K562 (cell line): ENCODE data around the gene CD70. TPM values are rescaled to one million over a fixed set of nuclear protein-coding genes. Genes with fewer than 3 reads are reported as not detected.

Experiments used
- ATAC-seq: fragments of 200-7000 bp; cut with Tn5 transposase; 3 replicates; pipeline ENCODE4 v1.9.1; 2020; ENCODE audit warnings: moderate library complexity
- BruUV-seq: library from RNA; stranded (reverse); fragments of 400-500 nt; replicated peaks from 2 replicates; lab custom pipeline; 2021; lab: Mats Ljungman, UMichigan
- CTCF ChIA-PET: fragments of 300-600 bp; formaldehyde crosslinking; extraction: SDS; loops from one replicate; lab custom pipeline; 2021; ENCODE audit warnings: low intra/inter-chr PET ratio; lab: Yijun Ruan, JAX
- POLR2A ChIA-PET: fragments of 300-600, 350-650 bp; sonication (Branson Sonifier 250); formaldehyde crosslinking; extraction: SDS; loops from one replicate; lab custom pipeline; 2021; ENCODE audit warnings: antibody characterized with exemption, inconsistent platforms; lab: Yijun Ruan, JAX
- DNase-seq, 4 experiments: peaks; one replicate each; pipeline versions ENCODE4 v3.0.0 to v3.0.0-alpha.2; 2011 to 2018; ENCODE audit warnings: low spot score in 3 of 4, mixed read lengths in 3 of 4; ENCODE audit errors: extremely low read depth in 1 of 4
- FAIRE-seq: peaks from 2 replicates; lab custom pipeline; 2011; peaks lifted over from hg19 to GRCh38; lab: Jason Lieb, UNC
- H2AFZ ChIP-seq: 2 replicates; pipeline ENCODE4 v1.6.0; 2011; ENCODE audit warnings: low read depth, low read length, control low read depth, inconsistent platforms
- H3K27ac ChIP-seq: fragments of 200-600 bp; 3 replicates; pipeline ENCODE4 v1.8.0; 2011; ENCODE audit warnings: low read depth, mild to moderate bottlenecking, control low read depth, inconsistent platforms, low read length, moderate library complexity, mixed read lengths; ENCODE audit errors: extremely low read depth
- H3K27me3 ChIP-seq, 2 experiments: fragments of 300-600 bp in 1 of 2; 2 replicates in 1 of 2; 3 replicates in 1 of 2; pipeline versions ENCODE4 v1.6.0 to v1.8.0; 2011; ENCODE audit warnings: inconsistent platforms in 2 of 2, low read length in 2 of 2, mild to moderate bottlenecking in 1 of 2, mixed read lengths in 1 of 2, moderate library complexity in 1 of 2; ENCODE audit not compliant: control insufficient read depth in 2 of 2, insufficient read depth in 2 of 2
- H3K36me3 ChIP-seq: fragments of 300-600 bp; 3 replicates; pipeline ENCODE4 v1.8.0; 2011; ENCODE audit warnings: mild to moderate bottlenecking, low read length, inconsistent platforms; ENCODE audit not compliant: control insufficient read depth, insufficient read depth
- H3K4me1 ChIP-seq, 2 experiments: fragments of 200-600 bp in 1 of 2; replicated peaks in 1 of 2; 2 replicates in 1 of 2; 3 replicates in 1 of 2; pipeline versions ENCODE4 v1.5.1 to v1.8.0; 2011; ENCODE audit warnings: inconsistent platforms in 2 of 2, low read length in 2 of 2, mild to moderate bottlenecking in 1 of 2, mixed read lengths in 1 of 2, moderate library complexity in 1 of 2; ENCODE audit not compliant: control insufficient read depth in 2 of 2, insufficient read depth in 2 of 2
- H3K4me2 ChIP-seq: 2 replicates; pipeline ENCODE4 v1.6.1; 2011; ENCODE audit warnings: low read length, control low read depth, inconsistent platforms, mixed read lengths; ENCODE audit not compliant: insufficient read depth
- H3K4me3 ChIP-seq: fragments of 200-600 bp; sonication (generic), shearing (Covaris generic); 2 replicates; pipeline ENCODE4 v1.5.1; 2016; ENCODE audit warnings: control low read depth, inconsistent platforms
- H3K79me2 ChIP-seq: fragments of 200-600 bp; 3 replicates; pipeline ENCODE4 v1.8.0; 2011; ENCODE audit warnings: low read length, inconsistent platforms; ENCODE audit not compliant: control insufficient read depth, insufficient read depth
- H3K9ac ChIP-seq, 2 experiments: 2 replicates each; pipeline versions ENCODE4 v1.6.0 to v1.6.1; 2011; ENCODE audit warnings: low read depth in 2 of 2, low read length in 2 of 2, control low read depth in 1 of 2, inconsistent platforms in 1 of 2, mild to moderate bottlenecking in 1 of 2, mixed read lengths in 1 of 2; ENCODE audit not compliant: insufficient read depth in 1 of 2
- H3K9me1 ChIP-seq: one replicate; pipeline ENCODE4 v1.6.0; 2011; ENCODE audit warnings: inconsistent platforms, mild to moderate bottlenecking, low read length, moderate library complexity; ENCODE audit not compliant: control insufficient read depth, insufficient read depth
- H3K9me3 ChIP-seq: replicated peaks from 2 replicates; pipeline ENCODE4 v1.5.1; 2011; ENCODE audit warnings: low read depth, low read length, inconsistent platforms; ENCODE audit not compliant: control insufficient read depth, insufficient read depth
- H4K20me1 ChIP-seq: replicated peaks from 2 replicates; pipeline ENCODE4 v1.6.1; 2011; ENCODE audit warnings: low read length, inconsistent platforms, mixed read lengths; ENCODE audit not compliant: control insufficient read depth, insufficient read depth
- DACH1 ChIP-seq: fragments of 450-650 bp; IDR thresholded peaks from 2 replicates; pipeline ENCODE4 v1.6.1; 2018; ENCODE audit not compliant: partially characterized antibody
- HMBOX1 ChIP-seq: sonication (generic); IDR thresholded peaks from 2 replicates; pipeline ENCODE4 v1.6.1; 2016
- MNT ChIP-seq, 2 experiments: fragments of 450-650 bp; conservative IDR thresholded peaks; 2 replicates each; pipeline ENCODE4 v1.6.1; 2017; ENCODE audit warnings: mild to moderate bottlenecking in 2 of 2, moderate library complexity in 2 of 2
- PRPF4 ChIP-seq: fragments of 200-400 bp; formaldehyde crosslinking; IDR thresholded peaks from one replicate; pipeline ENCODE4 v1.6.1; 2017; ENCODE audit warnings: low read length, low read depth, mild to moderate bottlenecking; ENCODE audit not compliant: insufficient read depth, poor library complexity, severe bottlenecking
- TFAP4 ChIP-seq: sonication (generic); formaldehyde crosslinking; IDR thresholded peaks from 2 replicates; pipeline ENCODE4 v1.8.0; 2022; ENCODE audit warnings: missing genetic modification reagents, mild to moderate bottlenecking, moderate library complexity, borderline replicate concordance
- THAP12 ChIP-seq: fragments of 250-450 bp; sonication (Bioruptor Pico); IDR thresholded peaks from 2 replicates; pipeline ENCODE4 v1.9.0; 2021; ENCODE audit warnings: mild to moderate bottlenecking, inconsistent platforms
- ZNF263 ChIP-seq: sonication (generic); formaldehyde crosslinking; IDR thresholded peaks from 2 replicates; pipeline ENCODE4 v1.8.0; 2022; ENCODE audit warnings: mild to moderate bottlenecking, missing genetic modification reagents, borderline replicate concordance
- ZNF324 ChIP-seq: fragments of 250-450 bp; sonication (Bioruptor Pico); IDR thresholded peaks from 2 replicates; pipeline ENCODE4 v1.4.0; 2020; ENCODE audit warnings: mild to moderate bottlenecking
- WGBS: fragments of 100-300 bp; shearing (Covaris generic); methylation state at CpG from one replicate; pipeline ENCODE4 v1.1.6; 2016; ENCODE audit warnings: low coverage, mixed read lengths; ENCODE audit not compliant: insufficient coverage; ENCODE audit errors: missing lambda C conversion rate; 5-methylcytosine and 5-hydroxymethylcytosine counted together
- in situ Hi-C: fragments of 300-500 bp; cut with MboI; formaldehyde crosslinking; loops from 4 replicates; pipeline ENCODE4 v1.15.0; 2018; ENCODE audit warnings: inconsistent platforms, mixed read lengths
- intact Hi-C: fragments of 100-400 bp; cut with micrococcal nuclease; formaldehyde crosslinking; loops from 2 replicates; pipeline ENCODE4 v1.14.2; 2022
- polyA plus RNA-seq, 8 experiments: library from polyadenylated mRNA; depleted of rRNA in 4 of 8; stranded (reverse) in 5 of 8; unstranded in 3 of 8; fragments of >200 nt; fragmentation: Nextera tagmentation in 2 of 8; fragmentation: Illumina TruSeq in 1 of 8; extraction: Ambion mirVana in 2 of 8; extraction: Trizol in 1 of 8; gene quantifications; 2 replicates each; pipeline versions ENCODE4 v1.2.1 to v1.2.3, GENCODE V29; 2011 to 2014; ENCODE audit warnings: inconsistent platforms in 1 of 8, missing spikeins in 1 of 8
- total RNA-seq, 7 experiments: library from RNA; depleted of rRNA in 6 of 7; stranded (reverse); fragments of >200 nt in 6 of 7; fragmentation: Illumina TruSeq in 2 of 7; extraction: Trizol in 2 of 7; gene quantifications; 2 replicates each; pipeline versions ENCODE4 v1.2.1 to v1.2.3, GENCODE V29; 2011 to 2021; ENCODE audit warnings: low replicate concordance in 1 of 7

The CD70 gene
- total and polyA plus RNA-seq, 9 of the 15 experiments (the other 6 are each of a cell fraction or from before 2014, with no cell fraction given) = 0.06 to 0.58 (median 0.33) TPM; not detected in 4

GRCh38 chr19:6573350-6573749 lies 17.6 kb downstream of the CD70 start:
- TF ChIP-seq THAP12 (CRISPR knock-in tag) (no peak), DACH1 (peak; percentile 77)
- CTCF ChIA-PET = no interaction called here
- in situ Hi-C loops (no loop called here), intact Hi-C loops (no loop called here)
- H3K9ac ChIP-seq = no peak overlapping the region
- FAIRE-seq (no peak), ATAC-seq (no peak), DNase-seq (no peak)
- H3K4me3 ChIP-seq = no peak overlapping the region
- POLR2A ChIA-PET = interaction anchor here (1.3 kb wide), 1 partner anchor 27 kb away, joined by 3 read pairs; no protein-coding TSS in a partner anchor
- H3K27me3 ChIP-seq = no peaks in the 10 kb centered on the region; a peak in 1 of 5 replicates
- no peak overlapping the region for H3K4me2 ChIP-seq
- H4K20me1 ChIP-seq = no peaks in the 10 kb centered on the region
- no peaks in the 10 kb centered on the region for H3K79me2 ChIP-seq
- 21% methylated on average over 1 of the region's 1 CpG for WGBS
- BruUV-seq = no TSS peak
- peaks cover 8% of the 10 kb centered on the region for H3K9me3 ChIP-seq
- H3K9me1 ChIP-seq = no peaks in the 10 kb centered on the region
- no peak overlapping the region for H3K27ac ChIP-seq
- H3K4me1 ChIP-seq = peaks cover 4 to 27% of the 10 kb centered on the region in 2 experiments; a peak in 4 of 5 replicates
- no peak overlapping the region for H2AFZ ChIP-seq
- no peaks in the 10 kb centered on the region for H3K36me3 ChIP-seq

- ATAC-seq = peak; percentile 65
- H3K27me3 ChIP-seq = no peaks in the 10 kb centered on the region; a peak in 1 of 5 replicates
- no peak for FAIRE-seq
- intact Hi-C loops = no loop called here
- H3K4me2 ChIP-seq = no peak overlapping the region
- peaks cover 4 to 21% of the 10 kb centered on the region in 2 experiments; a peak in 4 of 5 replicates for H3K4me1 ChIP-seq
- 0 out of 3 replicates have a peak overlapping the region, but pooled peaks have one; percentile 22 for H3K27ac ChIP-seq
- no peak overlapping the region for H3K4me3 ChIP-seq
- 12% methylated on average over 4 of the region's 4 CpGs for whole genome bisulfite sequencing
- ChIA-PET CTCF (no interaction called here), POLR2A (interaction anchor here (0.8 kb wide), 1 partner anchor 119 kb away, joined by 3 read pairs; no protein-coding TSS in a partner anchor)
- H3K9me1 ChIP-seq = no peaks in the 10 kb centered on the region
- DNase-seq = peak in 1 of 4 experiments; percentile 35
- peak overlapping the region; percentile 66; the same call in 1 of the 2 replicates for H2AFZ ChIP-seq
- no peaks in the 10 kb centered on the region for H4K20me1 ChIP-seq
- H3K9me3 ChIP-seq = peaks cover 10% of the 10 kb centered on the region
- in situ Hi-C loops = no loop called here
- peak overlapping the region in 1 of 2 experiments; percentile 19; a peak in 1 of 4 replicates for H3K9ac ChIP-seq
- H3K36me3 ChIP-seq = no peaks in the 10 kb centered on the region
- no TSS peak for BruUV-seq
- no peaks in the 10 kb centered on the region for H3K79me2 ChIP-seq
- TF ChIP-seq MNT (conservative IDR thresholded peaks at IDR 0.05) (0 out of 4 replicates have a peak, but pooled peaks of 1 of the 2 experiments have one; percentile 40), HMBOX1 (0 out of 2 replicates have a peak, but pooled peaks have one; percentile 22), TFAP4 (CRISPR knock-in tag) (peak; percentile 69), ZNF263 (CRISPR knock-in tag) (no peak), PRPF4 (no peak), ZNF324 (CRISPR knock-in tag) (no peak)
These were observed 18.7 kb downstream of the CD70 start for GRCh38 chr19:6572217-6572616.
